NCI-H2227 (cell line): ENCODE results near the gene SCGB1D1.

Experiments used
- DNase-seq: peaks from one replicate; lab custom pipeline; 2025; ENCODE audit not compliant: unreplicated experiment; lab: John Stamatoyannopoulos, UW

SCGB1D1 gene

GRCh38 chr11:62190011-62190410, at the start of gene SCGB1D1:
SCGB1D1 (plus strand) TSS chr11:62190216; CDS start chr11:62190285, 69 bp downstream.
- DNase-seq, result no peak

GRCh38 chr11:62140304-62141110, 49.5 kb upstream of the SCGB1D1 start:
- DNase-seq, result no peak

GRCh38 chr11:62141111-62142042, 48.6 kb upstream of the SCGB1D1 start:
- DNase-seq, result no peak

- no peak for DNase-seq
Observed at GRCh38 chr11:62142043-62142375, 48.0 kb upstream of the SCGB1D1 start.

- no peak for DNase-seq
Observed at GRCh38 chr11:62142921-62143320, 47.1 kb upstream of the SCGB1D1 start.

GRCh38 chr11:62143727-62144126, 46.3 kb upstream of the SCGB1D1 start:
- DNase-seq, result no peak

- no peak for DNase-seq
Observed at GRCh38 chr11:62144641-62145255, 45.3 kb upstream of the SCGB1D1 start.

GRCh38 chr11:62145261-62145871, 44.6 kb upstream of the SCGB1D1 start:
- DNase-seq, result no peak

- no peak for DNase-seq
Observed at GRCh38 chr11:62146476-62147200, 43.4 kb upstream of the SCGB1D1 start.

GRCh38 chr11:62147545-62147944, 42.5 kb upstream of the SCGB1D1 start:
- no peak for DNase-seq

GRCh38 chr11:62148271-62148980, 41.6 kb upstream of the SCGB1D1 start:
- DNase-seq, result no peak

- DNase-seq, result no peak
Observed at GRCh38 chr11:62149986-62150886, 39.8 kb upstream of the SCGB1D1 start.

- no peak for DNase-seq
Observed at GRCh38 chr11:62150887-62151736, 38.9 kb upstream of the SCGB1D1 start.

- DNase-seq, result no peak
Observed at GRCh38 chr11:62151737-62152102, 38.3 kb upstream of the SCGB1D1 start.

- no peak for DNase-seq
Observed at GRCh38 chr11:62152245-62153086, 37.5 kb upstream of the SCGB1D1 start.

GRCh38 chr11:62153087-62153395, 37.0 kb upstream of the SCGB1D1 start:
- DNase-seq, result no peak

- DNase-seq, result no peak
Observed at GRCh38 chr11:62153617-62154016, 36.4 kb upstream of the SCGB1D1 start.
